ENCODE data around the gene KDELR1.
A peak's percentile ranks its signal among the peaks of the same experiment; 100 is the strongest.

The KDELR1 gene

GRCh38 chr19:48367855-48368254 lies 23.5 kb downstream of the KDELR1 start:
- DNase-seq: no peak

GRCh38 chr19:48365602-48366001 lies 25.7 kb downstream of the KDELR1 start:
- DNase-seq: no peak

GRCh38 chr19:48364598-48365348 lies 26.6 kb downstream of the KDELR1 start:
- no peak for DNase-seq

GRCh38 chr19:48363810-48364597 lies 27.3 kb downstream of the KDELR1 start, which contains the start of the genes SYNGR4 and TMEM143:
TSS of gene SYNGR4 (plus strand) at chr19:48364367. CDS start at chr19:48365843, 1,476 bp downstream.
TSS of gene TMEM143 (minus strand) at chr19:48363940. CDS start at chr19:48363920, 20 bp downstream.
- peak; percentile 98 for DNase-seq

GRCh38 chr19:48363500-48363809 lies 27.9 kb downstream of the KDELR1 start:
- DNase-seq: no peak

GRCh38 chr19:48362716-48363499 lies 28.4 kb downstream of the KDELR1 start:
- DNase-seq: peak; percentile 78

- DNase-seq: no peak
Observed at GRCh38 chr19:48361912-48362311, 29.4 kb downstream of the KDELR1 start.

- no peak for DNase-seq
Observed at GRCh38 chr19:48359123-48359522, 32.2 kb downstream of the KDELR1 start.

- DNase-seq: no peak
Observed at GRCh38 chr19:48355365-48355954, 35.9 kb downstream of the KDELR1 start.

GRCh38 chr19:48354332-48354992 lies 36.9 kb downstream of the KDELR1 start:
- no peak for DNase-seq

GRCh38 chr19:48353677-48354076 lies 37.7 kb downstream of the KDELR1 start:
- DNase-seq: no peak

GRCh38 chr19:48351341-48351752 lies 40.0 kb downstream of the KDELR1 start:
- DNase-seq: peak; percentile 27

- no peak for DNase-seq
Observed at GRCh38 chr19:48350856-48351255, 40.5 kb downstream of the KDELR1 start.

- DNase-seq: no peak
Observed at GRCh38 chr19:48348737-48349136, 42.6 kb downstream of the KDELR1 start.

GRCh38 chr19:48348045-48348444 lies 43.3 kb downstream of the KDELR1 start:
- no peak for DNase-seq

- no peak for DNase-seq
Observed at GRCh38 chr19:48346191-48346590, 45.2 kb downstream of the KDELR1 start.

- no peak for DNase-seq
Observed at GRCh38 chr19:48344892-48345291, 46.5 kb downstream of the KDELR1 start.

- DNase-seq: no peak
Observed at GRCh38 chr19:48342841-48343540, 48.4 kb downstream of the KDELR1 start.

GRCh38 chr19:48342414-48342738 lies 49.0 kb downstream of the KDELR1 start:
- no peak for DNase-seq

GRCh38 chr19:48341515-48342413 lies 49.6 kb downstream of the KDELR1 start:
- DNase-seq: no peak

- no peak for DNase-seq
Observed at GRCh38 chr19:48340995-48341394, 50.4 kb downstream of the KDELR1 start.

Data from GOT3 (cell line).